HG02678 (cell line): ENCODE data around the gene TKTL1.

Experiments
- ATAC-seq: cut with Tn5 transposase; IDR thresholded peaks from one replicate; pipeline ENCODE4 v1.9.1; 2021; ENCODE audit warnings: mild to moderate bottlenecking, moderate library complexity; ENCODE audit not compliant: unreplicated experiment

Gene TKTL1

GRCh38 chrX:154309041-154309775, 13.6 kb downstream of the TKTL1 start:
- ATAC-seq, result no peak

- no peak for ATAC-seq
Measured at GRCh38 chrX:154310616-154311536, 15.3 kb downstream of the TKTL1 start.

GRCh38 chrX:154312116-154312515, 16.5 kb downstream of the TKTL1 start:
- no peak for ATAC-seq

DNA sequence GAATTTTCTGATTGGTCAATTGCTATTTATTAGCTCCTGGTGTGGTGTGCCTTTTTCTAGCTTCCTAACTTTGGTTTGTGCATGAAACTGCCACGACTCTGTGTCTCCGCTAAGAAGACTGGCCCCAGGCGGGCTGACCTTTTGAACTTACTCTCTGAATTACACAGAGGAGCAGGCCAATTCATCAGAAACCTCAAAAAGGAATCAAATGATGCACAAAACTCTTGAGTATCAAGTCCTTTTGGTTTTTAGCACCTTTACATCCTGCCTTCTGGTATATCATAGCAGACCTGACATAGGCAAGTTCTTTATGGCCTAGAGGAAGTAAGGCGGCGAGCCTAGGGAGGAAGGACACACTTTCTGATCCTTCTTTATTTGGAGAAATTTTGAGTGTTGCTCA, 17.6 kb downstream of the TKTL1 start:
- no peak for ATAC-seq

DNA sequence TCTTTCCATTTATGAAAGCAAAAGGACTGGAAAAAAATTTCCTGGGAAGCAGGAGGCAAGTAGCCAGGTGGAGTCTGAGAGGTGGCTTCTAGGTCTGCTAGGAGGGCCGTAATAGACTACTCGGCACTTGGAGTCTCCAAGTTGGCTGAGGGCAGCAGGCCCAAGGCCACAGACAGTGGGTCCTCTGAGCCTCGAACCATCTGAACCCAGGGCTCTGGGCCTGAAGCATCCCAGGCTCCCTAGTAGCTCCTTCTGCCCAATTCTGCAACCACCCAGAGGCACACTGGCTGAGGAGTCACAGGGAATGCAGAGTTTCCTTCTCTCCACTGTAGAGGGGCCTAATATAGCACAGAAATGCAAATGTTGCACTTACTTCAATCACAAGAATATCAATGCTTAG, 19.8 kb downstream of the TKTL1 start:
- no peak for ATAC-seq

DNA sequence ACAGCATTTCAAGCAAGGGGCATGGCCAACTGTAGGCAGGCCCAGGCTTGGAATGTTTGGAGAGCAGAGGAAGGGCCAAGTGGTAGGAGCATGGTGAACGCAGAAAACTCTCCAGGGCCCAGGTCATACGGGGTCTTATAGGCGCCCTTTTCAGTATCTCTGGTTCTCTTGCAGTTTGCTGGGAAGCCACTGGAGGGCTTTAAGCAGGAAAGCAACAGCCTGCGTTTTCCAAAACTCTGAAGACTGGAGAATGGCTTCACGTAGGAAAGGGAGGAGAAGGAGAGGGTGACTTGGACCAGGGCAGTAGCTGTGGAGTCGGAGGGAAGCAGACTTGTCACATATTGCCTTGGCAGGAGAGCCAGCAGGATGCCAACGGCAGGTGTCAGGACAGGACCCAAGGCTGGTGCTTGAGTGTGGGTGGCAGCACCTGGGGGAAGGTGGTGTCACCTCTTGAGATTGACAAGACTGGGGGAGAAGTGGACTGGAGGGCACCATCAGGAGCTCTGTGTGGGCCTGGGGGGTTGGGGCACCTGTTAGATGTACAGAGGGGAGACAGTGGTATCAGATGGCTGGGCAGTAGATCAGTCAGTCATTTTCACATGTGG, 21.9 kb downstream of the TKTL1 start:
- ATAC-seq, result no peak

DNA sequence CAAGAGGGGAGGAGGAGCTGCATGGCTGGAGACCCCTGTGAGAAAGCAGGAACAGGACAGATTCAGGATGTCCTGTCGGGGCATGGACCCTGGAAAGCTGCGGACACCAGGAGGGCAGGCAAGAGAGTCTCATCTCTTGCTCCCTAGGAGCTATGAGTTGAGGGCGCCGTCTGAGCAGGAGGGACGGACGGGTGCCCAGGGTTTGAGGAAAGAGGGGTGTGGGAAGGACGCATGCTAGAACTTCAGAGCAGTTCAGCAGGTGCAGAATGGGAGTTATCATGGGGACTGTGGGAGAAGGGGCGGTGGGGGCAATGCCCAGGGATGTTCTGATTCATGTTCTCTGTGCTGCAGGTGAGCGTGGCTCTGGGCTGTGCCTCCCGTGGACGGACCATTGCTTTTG, 24.8 kb downstream of the TKTL1 start:
- ATAC-seq, result no peak

DNA sequence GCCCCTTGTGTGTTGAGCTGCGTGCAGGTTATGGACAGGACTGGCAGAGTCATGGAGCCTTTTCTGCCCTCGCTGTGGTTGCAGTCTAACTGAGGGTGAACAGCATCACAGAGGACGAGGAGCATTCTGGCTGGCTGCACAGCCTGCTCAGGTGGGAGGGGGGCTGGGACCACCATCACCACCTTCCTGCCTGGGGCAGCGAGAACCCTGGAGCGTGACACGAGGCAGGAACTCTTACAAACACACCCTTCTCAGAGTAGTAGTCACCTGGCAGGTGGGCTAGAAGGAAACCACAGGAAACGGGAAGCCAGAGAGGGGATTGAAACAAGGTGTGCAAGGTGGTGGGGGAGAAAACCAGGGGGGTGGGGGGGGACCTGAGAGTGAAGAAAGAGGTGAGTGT, 25.6 kb downstream of the TKTL1 start:
- ATAC-seq, result no peak

GRCh38 chrX:154321594-154321993, 26.0 kb downstream of the TKTL1 start:
- no peak for ATAC-seq

GRCh38 chrX:154322890-154323289, 27.3 kb downstream of the TKTL1 start:
- ATAC-seq, result no peak

GRCh38 chrX:154323537-154323936, 27.9 kb downstream of the TKTL1 start:
- ATAC-seq, result no peak

GRCh38 chrX:154325541-154325940, 29.9 kb downstream of the TKTL1 start:
- no peak for ATAC-seq

DNA sequence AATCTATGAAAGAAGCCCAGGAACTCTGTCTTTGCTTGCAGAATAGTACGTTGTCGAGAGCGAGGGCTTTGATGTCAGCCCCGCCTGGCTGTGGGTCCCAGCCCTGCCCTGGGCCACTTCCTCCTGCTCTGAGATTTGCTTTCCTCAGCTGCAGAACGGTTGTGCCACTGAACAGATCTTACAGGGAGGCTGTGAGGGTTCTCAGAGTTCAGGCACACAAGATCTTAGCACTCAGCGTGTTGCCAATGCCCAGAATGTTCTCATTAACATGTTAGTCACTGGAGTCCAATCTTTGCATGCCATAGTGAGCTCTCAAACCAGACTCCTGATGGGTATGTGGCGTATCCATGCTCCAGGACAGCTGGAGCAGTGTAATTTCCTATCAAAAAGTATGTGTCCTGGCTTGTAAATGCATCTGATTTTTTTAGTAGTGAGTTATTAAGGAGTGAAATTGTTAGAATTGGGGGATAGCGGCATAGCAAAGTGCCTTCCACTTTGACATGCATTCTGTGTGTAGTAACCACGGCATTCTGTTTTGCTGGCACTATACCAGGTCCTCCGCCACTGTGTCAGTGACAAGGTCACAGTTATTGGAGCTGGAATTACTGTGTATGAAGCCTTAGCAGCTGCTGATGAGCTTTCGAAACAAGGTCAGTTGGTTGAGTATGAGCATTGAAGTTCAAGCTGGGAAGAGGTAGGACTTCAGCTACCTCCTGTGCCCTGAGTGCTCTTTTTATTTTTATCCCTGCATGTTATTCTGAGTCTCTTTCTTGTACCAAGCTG, 31.6 kb downstream of the TKTL1 start:
- no peak for ATAC-seq

DNA sequence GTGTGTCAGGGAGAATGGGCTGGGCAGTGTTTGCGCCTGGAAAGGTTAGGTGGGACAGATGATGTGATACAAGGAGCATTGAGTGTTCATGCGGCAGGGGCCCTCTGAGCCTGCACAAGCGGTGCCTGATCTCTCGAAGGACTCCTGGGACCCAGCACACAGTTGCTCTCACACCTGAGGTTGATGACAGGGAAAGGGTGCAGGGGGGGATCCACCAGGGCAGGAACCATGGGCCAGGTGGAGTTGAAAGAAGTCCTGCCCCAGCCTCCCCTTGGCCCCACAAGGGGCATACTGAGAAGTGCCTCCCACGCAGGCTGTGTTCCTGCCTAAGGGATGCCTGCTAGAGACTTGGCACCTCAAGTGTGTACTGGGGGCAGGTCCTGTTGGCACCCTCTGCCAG, 33.1 kb downstream of the TKTL1 start:
- no peak for ATAC-seq

DNA sequence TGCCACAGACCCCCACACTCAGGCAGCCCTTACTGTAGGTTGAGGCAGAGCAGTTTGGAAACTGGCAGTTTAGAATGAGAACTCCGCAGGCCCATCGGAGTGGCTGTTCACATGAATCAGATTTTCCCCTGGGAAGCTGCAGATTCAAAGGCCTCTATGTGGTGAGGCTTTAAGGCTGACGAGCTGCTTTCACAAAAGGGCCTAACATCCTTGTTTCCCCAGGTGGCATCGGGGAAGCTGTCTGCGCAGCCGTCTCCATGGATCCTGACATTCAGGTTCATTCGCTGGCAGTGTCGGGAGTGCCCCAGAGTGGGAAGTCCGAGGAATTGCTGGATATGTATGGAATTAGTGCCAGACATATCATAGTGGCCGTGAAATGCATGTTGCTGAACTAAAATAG, 33.7 kb downstream of the TKTL1 start:
- no peak for ATAC-seq

GRCh38 chrX:154332561-154332960, 37.0 kb downstream of the TKTL1 start:
- ATAC-seq, result no peak

DNA sequence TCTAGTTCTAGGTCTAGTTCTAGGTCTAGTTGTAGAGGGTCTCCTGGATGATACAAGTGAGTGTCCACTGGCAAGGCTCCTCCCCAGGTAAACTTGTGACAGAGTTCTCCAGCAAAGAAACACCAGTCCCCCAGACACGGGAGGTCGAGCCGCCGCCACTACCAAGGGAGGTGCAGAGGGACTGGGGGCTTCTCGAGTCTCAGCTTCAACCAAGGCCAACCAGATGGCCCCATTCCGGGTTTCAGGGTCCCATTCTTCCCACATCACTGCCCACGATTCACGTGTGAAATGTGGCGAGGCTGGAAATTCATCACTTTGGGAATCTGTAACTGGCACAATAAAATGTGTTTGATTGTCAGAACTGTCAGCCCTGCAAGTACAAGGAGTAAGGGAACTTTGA, 37.5 kb downstream of the TKTL1 start:
- ATAC-seq, result no peak

GRCh38 chrX:154333837-154334271, 38.3 kb downstream of the TKTL1 start:
- peak; percentile 69 for ATAC-seq

GRCh38 chrX:154334496-154334895, 38.9 kb downstream of the TKTL1 start:
- no peak for ATAC-seq

DNA sequence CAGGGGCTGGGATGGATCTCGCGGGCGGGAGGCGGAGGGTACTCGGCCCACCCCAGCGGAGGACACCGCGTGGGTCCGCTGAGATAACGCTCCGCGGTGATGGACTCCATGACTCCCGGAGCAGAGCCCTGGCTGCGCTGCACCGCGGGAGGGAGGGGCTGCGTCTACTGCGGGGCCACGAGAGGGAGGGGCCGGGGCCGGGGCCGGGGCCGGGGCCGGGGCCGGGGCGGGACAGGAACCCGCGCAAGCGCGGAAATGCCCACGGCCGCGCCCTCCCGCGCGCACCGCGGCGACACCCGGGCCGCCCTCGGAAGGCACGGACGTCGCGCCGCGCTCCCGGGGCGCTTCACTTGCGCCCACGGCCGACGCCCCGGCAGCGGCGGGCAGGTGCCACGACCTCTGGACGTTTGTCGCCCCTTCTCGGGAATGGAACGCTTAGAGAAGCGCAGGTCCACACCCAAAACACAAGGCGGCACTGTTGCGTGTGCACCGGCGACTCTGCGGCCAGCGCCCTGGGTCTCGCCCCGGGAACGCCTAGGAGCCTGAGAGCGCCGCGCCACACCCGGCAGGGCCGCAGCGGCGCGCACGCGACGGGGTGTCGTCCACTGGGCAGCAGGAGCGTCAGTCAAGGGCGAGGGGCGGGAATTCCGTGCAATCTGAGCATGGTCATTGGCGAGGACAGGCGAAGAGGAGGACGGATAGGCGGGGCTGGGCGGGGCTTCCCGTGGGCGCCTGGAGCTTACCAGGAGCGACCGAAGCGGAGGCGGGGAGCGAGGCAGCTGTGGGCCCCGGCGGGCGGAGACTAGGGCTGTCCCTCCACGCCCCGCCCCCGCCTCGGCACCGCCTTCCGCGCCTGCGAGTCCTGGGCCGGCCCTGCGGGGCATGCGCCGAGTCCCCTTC, 46.1 kb downstream of the TKTL1 start:
- peak; percentile 75 for ATAC-seq
